DMS53 treated with DMSO at 0.1 percent for 48 hours (cell line): Measurements from ENCODE around the gene SYNE1.
A peak's percentile ranks its signal among the peaks of the same experiment; 100 is the strongest.
"Not testable (repeated sequence)": the region's sequence is repeated elsewhere in the genome, so short reads cannot be mapped to it uniquely, and the experiment has no call there.

ENCODE experiments used
- DNase-seq: peaks from one replicate; lab custom pipeline; 2025; ENCODE audit not compliant: unreplicated experiment; lab: John Stamatoyannopoulos, UW

The SYNE1 gene

GRCh38 chr6:152150196-152150595 is 487.0 kb downstream of the SYNE1 start:
- no peak for DNase-seq

GRCh38 chr6:152148412-152148811 is 488.8 kb downstream of the SYNE1 start:
- no peak for DNase-seq

- no peak for DNase-seq
Observed at GRCh38 chr6:152147269-152147668, 489.9 kb downstream of the SYNE1 start.

GRCh38 chr6:152146385-152146784 is 490.8 kb downstream of the SYNE1 start:
- no peak for DNase-seq

GRCh38 chr6:152143359-152143758 is 493.8 kb downstream of the SYNE1 start:
- no peak for DNase-seq

GRCh38 chr6:152142105-152142504 is 495.1 kb downstream of the SYNE1 start:
- DNase-seq = no peak

GRCh38 chr6:152138344-152138743 is 498.8 kb downstream of the SYNE1 start:
- not testable (repeated sequence) for DNase-seq

- DNase-seq = peak; percentile 89
Observed at GRCh38 chr6:152136449-152136825, 500.7 kb downstream of the SYNE1 start.

- DNase-seq = peak; percentile 94
Observed at GRCh38 chr6:152135755-152136448, 501.3 kb downstream of the SYNE1 start.

- no peak for DNase-seq
Observed at GRCh38 chr6:152130441-152130840, 506.7 kb downstream of the SYNE1 start.

- no peak for DNase-seq
Observed at GRCh38 chr6:152129691-152130151, 507.4 kb downstream of the SYNE1 start.

- no peak for DNase-seq
Observed at GRCh38 chr6:152127432-152128165, 509.6 kb downstream of the SYNE1 start.

GRCh38 chr6:152124429-152125074 is 512.6 kb downstream of the SYNE1 start:
- DNase-seq = peak; percentile 40

GRCh38 chr6:152123076-152123475 is 514.1 kb downstream of the SYNE1 start:
- DNase-seq = no peak

- DNase-seq = no peak
Observed at GRCh38 chr6:152122434-152122833, 514.7 kb downstream of the SYNE1 start.

- no peak for DNase-seq
Observed at GRCh38 chr6:152121910-152122309, 515.3 kb downstream of the SYNE1 start.

- DNase-seq = no peak
Observed at GRCh38 chr6:152119831-152120230, 517.3 kb downstream of the SYNE1 start.

GRCh38 chr6:152118678-152119077 is 518.5 kb downstream of the SYNE1 start:
- DNase-seq = no peak

GRCh38 chr6:152118224-152118623 is 518.9 kb downstream of the SYNE1 start:
- DNase-seq = no peak

- DNase-seq = no peak
Observed at GRCh38 chr6:152117156-152118133, 519.7 kb downstream of the SYNE1 start.
